Measurements from ENCODE around the gene GLB1L.
"Not testable (repeated sequence)": the region's sequence is repeated elsewhere in the genome, so short reads cannot be mapped to it uniquely, and the experiment has no call there.

The GLB1L gene

DNA sequence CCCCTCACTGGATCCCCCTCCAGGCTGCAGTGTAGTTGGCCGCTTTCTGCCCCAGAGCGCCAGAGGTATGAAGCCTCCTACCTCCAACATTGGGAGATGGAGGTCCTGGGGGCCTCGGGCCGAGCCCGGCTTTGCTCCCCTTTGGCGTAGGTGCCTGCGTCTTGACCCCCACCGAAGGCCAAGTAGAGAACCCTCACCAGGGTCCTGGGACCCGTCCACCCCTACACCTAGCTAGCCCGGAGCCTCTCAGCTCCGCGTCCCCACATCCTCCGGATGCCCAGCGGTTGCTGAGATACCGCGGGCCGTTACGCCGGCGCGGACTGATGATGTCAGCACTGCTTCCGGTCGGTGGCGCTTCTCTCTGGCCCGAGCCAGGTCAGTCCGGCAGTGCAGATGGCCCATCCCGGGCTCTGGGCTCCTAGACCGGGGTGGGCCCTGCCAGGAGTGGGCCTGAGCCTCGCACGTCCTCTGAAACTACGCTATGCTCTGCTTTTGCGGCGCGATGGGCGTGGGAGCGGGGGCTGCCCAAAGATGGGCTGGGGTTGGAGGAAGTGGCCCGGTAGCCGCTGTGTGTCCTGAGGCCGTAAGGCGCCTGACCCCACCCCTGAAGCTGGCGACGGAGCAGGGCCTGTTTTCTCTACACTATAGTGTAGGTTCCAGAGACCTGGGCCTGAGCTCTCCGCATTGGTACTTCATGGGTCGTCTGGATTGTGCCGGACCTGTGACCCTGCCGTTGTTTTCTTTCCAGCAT, at the start of gene GLB1L, which contains the start of gene STK16:
Gene GLB1L, minus strand, starts transcription at position 297 of the 751 bp plus-strand sequence. CDS start 1,871 bp downstream, outside the sequence.
Gene STK16, plus strand, starts transcription at position 332 of the 751 bp plus-strand sequence. CDS start 521 bp downstream, outside the sequence.
- DNase-seq (ENCODE audit: low spot score) = peak; percentile 93

- peak; percentile 66 for DNase-seq (ENCODE audit: low spot score)
These were observed 49.4 kb upstream of the GLB1L start for GRCh38 chr2:219294356-219295351.

- no peak for DNase-seq (ENCODE audit: low spot score)
These were observed 48.5 kb upstream of the GLB1L start for GRCh38 chr2:219293736-219294231.

- DNase-seq (ENCODE audit: low spot score) = no peak
These were observed 47.4 kb upstream of the GLB1L start for GRCh38 chr2:219292616-219293015.

GRCh38 chr2:219291910-219292490, 46.8 kb upstream of the GLB1L start:
- DNase-seq (ENCODE audit: low spot score) = no peak

DNA sequence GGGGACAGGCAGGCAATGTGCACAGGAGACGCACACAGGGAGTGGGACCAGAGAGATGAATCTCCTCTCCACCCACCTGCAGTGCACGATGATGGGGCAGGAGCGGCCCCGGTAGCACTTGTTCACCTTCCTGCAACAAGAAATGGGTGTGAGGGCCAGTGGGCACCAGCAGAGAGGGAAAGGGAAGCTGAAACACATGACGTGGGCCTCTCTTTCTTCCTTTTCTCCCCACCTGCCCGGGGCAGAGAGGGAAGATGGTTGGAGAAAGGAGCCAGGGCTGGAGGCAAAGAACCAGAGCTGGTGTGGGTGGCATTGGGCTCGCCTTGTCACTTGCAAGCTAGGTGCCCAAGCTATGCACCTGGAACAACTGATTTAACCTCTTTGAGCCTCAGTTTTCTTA, 46.1 kb upstream of the GLB1L start:
- DNase-seq (ENCODE audit: low spot score) = no peak

DNA sequence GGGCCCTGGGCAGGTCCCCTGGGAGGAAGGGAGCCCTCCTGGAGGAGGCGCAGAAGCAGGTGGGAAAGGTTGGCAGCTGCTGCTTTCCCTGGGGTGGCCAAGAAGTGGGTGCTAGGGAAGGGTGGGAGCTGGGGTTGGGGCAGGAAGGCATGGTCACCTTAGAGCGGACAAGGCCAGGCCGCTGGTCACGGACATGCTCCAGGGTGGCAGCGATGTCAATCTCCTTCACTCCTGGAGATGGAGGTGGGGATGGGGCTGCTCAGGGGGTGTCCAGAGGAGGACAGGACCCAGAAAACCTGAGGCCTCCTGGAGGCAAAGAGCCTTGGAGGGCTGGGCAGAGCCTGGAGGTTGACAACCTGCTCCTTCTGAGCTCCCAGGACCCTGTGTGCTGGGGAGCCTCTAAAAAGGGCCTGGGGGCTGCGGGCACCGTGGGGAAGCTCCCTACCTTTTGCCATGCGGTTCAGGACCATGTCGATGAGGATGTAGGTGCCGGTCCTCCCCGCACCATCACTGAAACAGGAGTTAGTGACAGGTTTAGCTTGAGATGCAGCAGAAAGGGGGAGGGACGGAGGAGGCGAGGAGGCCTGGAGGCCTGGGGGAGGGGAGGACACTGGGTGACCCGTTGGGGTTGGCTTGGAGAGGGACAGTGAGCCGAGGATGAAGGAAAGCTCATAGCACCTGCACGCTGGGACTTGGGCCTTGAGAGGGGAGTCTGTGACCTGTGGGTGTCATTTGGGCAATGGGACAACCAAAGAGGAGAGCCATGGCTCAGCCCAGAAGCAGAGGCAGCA, 45.3 kb upstream of the GLB1L start:
- DNase-seq (ENCODE audit: low spot score) = no peak

GRCh38 chr2:219289537-219290361, 44.5 kb upstream of the GLB1L start:
- no peak for DNase-seq (ENCODE audit: low spot score)

DNA sequence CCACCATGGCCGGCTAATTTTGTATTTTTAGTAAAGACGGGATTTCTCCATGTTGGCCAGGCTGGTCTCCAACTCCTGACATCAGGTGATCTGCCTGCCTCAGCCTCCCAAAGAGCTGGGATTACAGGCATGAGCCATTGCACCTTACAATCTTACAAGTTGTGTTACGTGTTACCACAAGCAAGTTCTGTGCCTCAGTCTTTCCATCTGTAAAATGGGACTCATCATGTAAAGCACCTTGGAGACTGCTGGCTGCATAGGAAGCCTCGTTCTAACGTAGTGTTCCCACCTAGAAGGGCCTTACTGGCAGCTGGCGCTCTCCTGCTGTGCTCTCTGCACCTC, 43.9 kb upstream of the GLB1L start:
- DNase-seq (ENCODE audit: low spot score) = no peak

GRCh38 chr2:219287580-219288265, 42.5 kb upstream of the GLB1L start:
- no peak for DNase-seq (ENCODE audit: low spot score)

- not testable (repeated sequence) for DNase-seq (ENCODE audit: low spot score)
These were observed 41.8 kb upstream of the GLB1L start for GRCh38 chr2:219287116-219287440.

GRCh38 chr2:219286436-219287115, 41.3 kb upstream of the GLB1L start:
- no peak for DNase-seq (ENCODE audit: low spot score)

DNA sequence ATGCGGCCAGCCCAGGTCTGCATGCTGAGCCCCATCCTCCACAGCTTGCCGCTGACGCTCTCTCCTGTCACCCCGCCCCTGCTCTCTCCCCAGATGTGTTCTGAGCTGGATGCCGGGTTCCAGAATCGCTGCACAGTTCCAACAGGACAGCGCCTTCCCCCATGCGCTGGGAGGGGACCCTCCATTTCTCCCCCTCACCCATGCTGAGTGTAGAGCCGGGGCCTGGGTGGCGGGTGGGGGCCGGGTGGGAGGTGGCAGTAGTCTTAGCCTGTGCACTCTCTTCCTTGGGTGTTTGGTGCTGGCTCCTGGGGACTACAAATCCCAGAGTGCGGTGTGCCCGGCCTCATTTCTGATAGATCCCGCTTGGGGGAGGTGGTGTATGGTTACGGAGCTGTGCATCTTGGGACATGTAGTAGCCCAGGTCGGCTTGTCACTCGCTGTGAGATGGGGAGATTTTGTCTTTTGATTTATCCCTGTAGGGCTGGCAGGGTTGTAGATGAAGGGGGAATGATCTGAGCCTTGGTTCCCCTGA, 40.7 kb upstream of the GLB1L start:
- no peak for DNase-seq (ENCODE audit: low spot score)

- DNase-seq (ENCODE audit: low spot score) = no peak
These were observed 40.1 kb upstream of the GLB1L start for GRCh38 chr2:219285373-219285735.

DNA sequence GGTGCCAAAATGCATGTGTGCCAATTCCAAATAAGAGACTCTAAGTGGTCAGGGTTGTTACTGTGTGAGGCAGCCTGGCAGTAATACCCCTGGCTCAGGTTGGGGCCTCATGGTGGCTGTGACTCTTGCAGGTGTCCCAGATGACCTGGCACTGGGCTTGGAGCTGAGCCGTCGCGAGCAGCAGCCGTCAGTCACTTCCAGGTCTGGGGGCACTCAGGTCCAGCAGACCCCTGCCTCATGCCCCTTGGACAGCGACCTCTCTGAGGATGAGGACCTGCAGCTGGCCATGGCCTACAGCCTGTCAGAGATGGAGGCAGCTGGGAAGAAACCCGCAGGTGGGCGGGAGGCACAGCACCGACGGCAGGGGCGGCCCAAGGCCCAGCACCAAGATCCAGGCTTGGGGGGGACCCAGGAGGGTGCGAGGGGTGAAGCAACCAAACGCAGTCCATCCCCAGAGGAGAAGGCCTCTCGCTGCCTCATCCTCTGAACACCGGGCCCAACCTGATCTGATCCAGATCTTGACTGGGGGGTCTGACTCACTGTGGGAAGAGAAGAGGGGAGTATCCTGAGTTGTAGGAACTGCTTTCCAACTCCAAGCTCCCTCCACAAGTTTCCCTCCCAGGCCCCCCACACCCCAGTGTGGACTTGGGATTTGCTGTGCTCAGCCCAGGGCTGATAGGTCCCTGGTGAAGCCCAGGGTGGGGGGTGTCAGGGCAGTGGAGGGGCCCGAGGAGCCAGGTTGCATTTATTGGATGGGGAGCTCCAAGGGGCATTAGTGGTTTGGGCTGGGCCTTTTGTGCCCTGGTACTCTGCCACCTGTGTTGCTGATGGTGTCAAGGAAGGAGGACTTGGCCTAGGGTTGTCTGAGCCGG, 39.5 kb upstream of the GLB1L start:
- no peak for DNase-seq (ENCODE audit: low spot score)

DNA sequence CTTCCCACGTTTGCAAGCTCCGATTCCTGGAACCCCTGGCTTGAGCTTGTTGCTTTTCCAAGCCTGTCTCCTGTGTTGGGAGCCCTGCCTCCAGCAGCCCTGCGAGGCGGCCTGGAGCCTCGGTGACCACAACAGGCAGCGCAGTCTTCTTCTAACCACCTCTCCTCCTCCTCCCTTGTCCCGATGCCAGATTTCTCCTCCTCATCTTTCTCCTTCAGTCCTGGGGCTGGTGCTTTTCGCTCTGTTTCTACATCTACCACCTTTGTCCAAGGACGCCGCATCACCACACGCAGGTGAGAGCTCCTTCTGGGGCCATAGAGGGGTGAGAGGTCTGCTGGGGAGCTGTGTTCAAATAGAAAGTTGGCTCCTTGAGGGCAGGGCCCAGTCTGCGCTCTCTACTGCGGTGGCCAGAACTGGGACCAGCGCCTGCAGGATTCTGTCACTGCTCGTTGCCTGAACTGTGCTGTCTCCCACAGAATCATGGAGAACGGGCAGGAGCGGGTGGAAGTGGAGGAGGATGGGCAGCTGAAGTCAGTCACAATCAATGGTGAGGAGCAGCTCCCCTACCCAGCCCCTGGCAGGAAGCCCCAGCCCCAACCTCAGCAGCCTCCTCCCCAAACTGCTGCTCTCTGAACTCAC, 37.8 kb upstream of the GLB1L start:
- DNase-seq (ENCODE audit: low spot score) = no peak

DNA sequence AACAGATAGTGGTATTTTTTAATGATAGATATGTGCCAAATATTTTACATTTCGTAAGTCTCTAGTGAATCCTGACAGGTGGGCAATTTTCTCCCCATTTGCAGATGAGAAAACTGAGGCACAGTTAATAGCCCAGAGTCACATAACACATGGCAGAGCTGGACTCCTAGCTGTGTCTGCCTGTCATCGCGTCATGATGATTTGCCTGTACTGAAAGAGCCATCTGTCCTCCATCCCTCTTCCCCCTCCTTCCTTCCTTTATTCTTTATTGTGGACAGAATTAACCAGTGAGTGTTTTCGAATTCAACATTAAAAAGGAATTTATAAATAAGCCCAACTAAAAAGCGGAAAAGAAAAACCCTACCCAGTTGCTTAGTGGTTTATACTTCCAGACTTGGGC, 37.1 kb upstream of the GLB1L start:
- DNase-seq (ENCODE audit: low spot score) = no peak

GRCh38 chr2:219281588-219281987, 36.3 kb upstream of the GLB1L start:
- DNase-seq (ENCODE audit: low spot score) = no peak
